IMR-90 (cell line): Measurements from ENCODE around the gene CES1.

Experiments used
- BHLHE40 ChIP-seq: fragments of 150-350 bp; IDR thresholded peaks from 2 replicates; pipeline ENCODE4 v1.6.1; 2016; ENCODE audit warnings: mild to moderate bottlenecking, low read depth, low read length
- CEBPB ChIP-seq: IDR thresholded peaks from 2 replicates; pipeline ENCODE4 v1.6.1; 2012; ENCODE audit warnings: low read depth, low read length, improper control_type of control experiment
- FOS ChIP-seq: fragments of 150-350 bp; IDR thresholded peaks from 2 replicates; pipeline ENCODE4 v1.6.1; 2016; ENCODE audit warnings: low read depth, low read length
- MAFK ChIP-seq: IDR thresholded peaks from 2 replicates; pipeline ENCODE4 v1.6.1; 2012; ENCODE audit warnings: low read depth, low read length, improper control_type of control experiment
- MAZ ChIP-seq: IDR thresholded peaks from 2 replicates; pipeline ENCODE4 v1.6.1; 2012; ENCODE audit warnings: low read depth, mild to moderate bottlenecking, low read length, improper control_type of control experiment, moderate library complexity, borderline replicate concordance
- MXI1 ChIP-seq: IDR thresholded peaks from 2 replicates; pipeline ENCODE4 v1.6.1; 2012; ENCODE audit warnings: low read depth, mild to moderate bottlenecking, low read length, moderate library complexity, borderline replicate concordance
- POLR2A ChIP-seq: IDR thresholded peaks from 2 replicates; pipeline ENCODE4 v1.6.1; 2012; ENCODE audit warnings: mild to moderate bottlenecking, low read depth, low read length
- RAD21 ChIP-seq: IDR thresholded peaks from 2 replicates; pipeline ENCODE4 v1.6.1; 2012; ENCODE audit warnings: low read length, improper control_type of control experiment
- RCOR1 ChIP-seq: IDR thresholded peaks from 2 replicates; pipeline ENCODE4 v1.6.1; 2012; ENCODE audit warnings: mild to moderate bottlenecking, low read length, improper control_type of control experiment; ENCODE audit not compliant: insufficient replicate concordance
- RFX5 ChIP-seq: IDR thresholded peaks from 2 replicates; pipeline ENCODE4 v1.8.0; 2012; ENCODE audit warnings: low read depth, mild to moderate bottlenecking, low read length, moderate library complexity
- USF2 ChIP-seq: fragments of 150-350 bp; IDR thresholded peaks from 2 replicates; pipeline ENCODE4 v1.6.1; 2017; ENCODE audit warnings: mild to moderate bottlenecking, antibody characterized with exemption, low read length, low read depth
- TF ChIP-seq, protein P1 (sequence below): conservative IDR thresholded peaks from 2 replicates; pipeline ENCODE4 v1.5.1; 2012; ENCODE audit warnings: mild to moderate bottlenecking, low read depth, low read length, improper control_type of control experiment

DNA sequence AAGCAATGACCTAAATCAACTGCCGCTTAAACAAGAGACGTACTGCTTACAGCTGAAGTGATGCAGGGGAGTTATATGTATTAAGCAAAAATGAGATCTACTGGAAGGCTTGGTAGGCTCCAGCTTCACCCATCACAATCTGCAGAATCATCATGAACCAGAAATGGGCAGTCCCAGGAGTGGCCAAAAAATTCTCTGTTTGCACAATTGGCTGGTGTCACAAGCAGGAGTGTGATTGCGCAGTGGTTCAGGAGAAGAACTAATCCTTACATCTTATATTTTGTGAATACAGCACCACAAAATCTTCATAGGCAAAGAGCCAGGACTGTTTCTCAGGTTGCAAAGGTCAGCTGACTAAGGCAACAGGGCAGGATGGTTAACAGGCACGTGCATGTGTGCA lies 75.9 kb downstream of the CES1 start:
- no peak for TF ChIP-seq USF2
- TF ChIP-seq, protein P1, sequence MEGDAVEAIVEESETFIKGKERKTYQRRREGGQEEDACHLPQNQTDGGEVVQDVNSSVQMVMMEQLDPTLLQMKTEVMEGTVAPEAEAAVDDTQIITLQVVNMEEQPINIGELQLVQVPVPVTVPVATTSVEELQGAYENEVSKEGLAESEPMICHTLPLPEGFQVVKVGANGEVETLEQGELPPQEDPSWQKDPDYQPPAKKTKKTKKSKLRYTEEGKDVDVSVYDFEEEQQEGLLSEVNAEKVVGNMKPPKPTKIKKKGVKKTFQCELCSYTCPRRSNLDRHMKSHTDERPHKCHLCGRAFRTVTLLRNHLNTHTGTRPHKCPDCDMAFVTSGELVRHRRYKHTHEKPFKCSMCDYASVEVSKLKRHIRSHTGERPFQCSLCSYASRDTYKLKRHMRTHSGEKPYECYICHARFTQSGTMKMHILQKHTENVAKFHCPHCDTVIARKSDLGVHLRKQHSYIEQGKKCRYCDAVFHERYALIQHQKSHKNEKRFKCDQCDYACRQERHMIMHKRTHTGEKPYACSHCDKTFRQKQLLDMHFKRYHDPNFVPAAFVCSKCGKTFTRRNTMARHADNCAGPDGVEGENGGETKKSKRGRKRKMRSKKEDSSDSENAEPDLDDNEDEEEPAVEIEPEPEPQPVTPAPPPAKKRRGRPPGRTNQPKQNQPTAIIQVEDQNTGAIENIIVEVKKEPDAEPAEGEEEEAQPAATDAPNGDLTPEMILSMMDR: no peak
- no peak for TF ChIP-seq RAD21
- TF ChIP-seq POLR2A: no peak
- TF ChIP-seq CEBPB: no peak
- no peak for TF ChIP-seq MAFK
- no peak for TF ChIP-seq MXI1
- no peak for TF ChIP-seq FOS
- no peak for TF ChIP-seq RCOR1
- no peak for TF ChIP-seq RFX5
- no peak for TF ChIP-seq BHLHE40
- TF ChIP-seq MAZ: no peak
